Nephron progenitor cell (in vitro differentiated cells): ENCODE results near the gene SPO11.
A peak's percentile ranks its signal among the peaks of the same experiment; 100 is the strongest.

Experiments used
- DNase-seq: peaks from one replicate; pipeline ENCODE4 v3.0.0; 2021
- H3K27ac Mint-ChIP-seq: 2 replicates; pipeline ENCODE4 v1.8.0; 2021; ENCODE audit warnings: mild to moderate bottlenecking, moderate library complexity, mixed read lengths
- H3K27me3 Mint-ChIP-seq: 2 replicates; pipeline ENCODE4 v1.8.0; 2021; ENCODE audit warnings: mild to moderate bottlenecking, low read depth, mixed read lengths; ENCODE audit not compliant: poor library complexity
- H3K36me3 Mint-ChIP-seq: 2 replicates; pipeline ENCODE4 v1.8.0; 2021; ENCODE audit warnings: low read depth, mixed read lengths
- H3K4me1 Mint-ChIP-seq: 2 replicates; pipeline ENCODE4 v1.8.0; 2021; ENCODE audit warnings: mixed read lengths
- H3K4me3 Mint-ChIP-seq: 2 replicates; pipeline ENCODE4 v1.8.0; 2021; ENCODE audit warnings: mild to moderate bottlenecking, moderate library complexity, mixed read lengths
- H3K9me3 Mint-ChIP-seq: 2 replicates; pipeline ENCODE4 v1.8.0; 2021; ENCODE audit warnings: mild to moderate bottlenecking, moderate library complexity, mixed read lengths
- TF ChIP-seq, protein P1 (sequence below): fragments of 200-600 bp; sonication (generic); IDR thresholded peaks from 2 replicates; pipeline ENCODE4 v1.5.0; 2021; ENCODE audit warnings: antibody characterized with exemption

Gene SPO11

DNA sequence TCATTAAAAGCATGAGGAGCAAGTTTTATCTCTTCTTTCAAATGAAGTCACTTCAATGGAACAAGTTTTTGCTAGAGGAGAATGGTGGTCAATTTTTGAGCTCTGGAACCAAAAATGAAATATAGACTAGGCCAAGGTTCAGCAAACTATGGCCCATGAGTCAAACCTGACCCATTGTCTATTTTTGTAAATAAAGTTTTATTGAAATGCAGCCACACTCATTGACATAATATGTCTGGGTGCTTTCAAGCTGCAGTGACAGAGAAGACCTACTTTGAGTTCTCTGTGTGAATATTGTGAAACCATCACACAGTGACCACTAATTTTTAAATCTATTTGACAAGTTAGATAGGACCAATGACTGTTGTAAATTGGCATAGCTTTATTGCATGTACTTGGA lies 34.8 kb downstream of the SPO11 start:
- Mint-ChIP-seq H3K4me3 (no peak overlapping the region), H3K4me1 (no peaks in the 10 kb centered on the region), H3K36me3 (peaks cover 50% of the 10 kb centered on the region), H3K9me3 (no peaks in the 10 kb centered on the region), H3K27me3 (peaks cover 2% of the 10 kb centered on the region), H3K27ac (no peak overlapping the region)
- TF ChIP-seq, protein P1, sequence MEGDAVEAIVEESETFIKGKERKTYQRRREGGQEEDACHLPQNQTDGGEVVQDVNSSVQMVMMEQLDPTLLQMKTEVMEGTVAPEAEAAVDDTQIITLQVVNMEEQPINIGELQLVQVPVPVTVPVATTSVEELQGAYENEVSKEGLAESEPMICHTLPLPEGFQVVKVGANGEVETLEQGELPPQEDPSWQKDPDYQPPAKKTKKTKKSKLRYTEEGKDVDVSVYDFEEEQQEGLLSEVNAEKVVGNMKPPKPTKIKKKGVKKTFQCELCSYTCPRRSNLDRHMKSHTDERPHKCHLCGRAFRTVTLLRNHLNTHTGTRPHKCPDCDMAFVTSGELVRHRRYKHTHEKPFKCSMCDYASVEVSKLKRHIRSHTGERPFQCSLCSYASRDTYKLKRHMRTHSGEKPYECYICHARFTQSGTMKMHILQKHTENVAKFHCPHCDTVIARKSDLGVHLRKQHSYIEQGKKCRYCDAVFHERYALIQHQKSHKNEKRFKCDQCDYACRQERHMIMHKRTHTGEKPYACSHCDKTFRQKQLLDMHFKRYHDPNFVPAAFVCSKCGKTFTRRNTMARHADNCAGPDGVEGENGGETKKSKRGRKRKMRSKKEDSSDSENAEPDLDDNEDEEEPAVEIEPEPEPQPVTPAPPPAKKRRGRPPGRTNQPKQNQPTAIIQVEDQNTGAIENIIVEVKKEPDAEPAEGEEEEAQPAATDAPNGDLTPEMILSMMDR, result no peak
- no peak for DNase-seq

DNA sequence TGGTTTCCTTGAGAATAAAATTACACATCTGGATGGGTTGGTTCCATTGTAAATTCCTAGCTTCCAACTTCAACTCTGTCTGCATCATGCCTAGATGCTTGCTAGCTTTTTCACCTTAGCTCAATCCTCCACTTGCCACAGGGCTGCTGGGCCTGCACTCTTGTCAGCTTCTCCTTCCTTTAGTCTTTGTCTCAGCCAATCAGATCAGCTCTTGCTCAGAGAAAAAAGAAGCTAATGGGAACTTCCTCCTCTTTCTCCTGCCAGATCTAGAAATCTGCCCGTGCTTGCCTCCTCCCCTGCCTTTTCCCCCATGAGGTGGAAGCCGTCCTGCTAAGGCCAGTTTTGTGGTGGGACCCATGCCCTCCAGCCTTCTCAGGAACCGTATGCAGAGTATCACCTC lies 40.0 kb downstream of the SPO11 start:
- H3K27ac Mint-ChIP-seq, result peak overlapping the region; percentile 20
- no peaks in the 10 kb centered on the region for H3K4me1 Mint-ChIP-seq
- H3K36me3 Mint-ChIP-seq, result peaks cover 83% of the 10 kb centered on the region
- DNase-seq, result no peak
- H3K27me3 Mint-ChIP-seq, result peaks cover 5% of the 10 kb centered on the region
- H3K9me3 Mint-ChIP-seq, result no peaks in the 10 kb centered on the region
- H3K4me3 Mint-ChIP-seq, result no peak overlapping the region
- TF ChIP-seq, protein P1, result no peak

DNA sequence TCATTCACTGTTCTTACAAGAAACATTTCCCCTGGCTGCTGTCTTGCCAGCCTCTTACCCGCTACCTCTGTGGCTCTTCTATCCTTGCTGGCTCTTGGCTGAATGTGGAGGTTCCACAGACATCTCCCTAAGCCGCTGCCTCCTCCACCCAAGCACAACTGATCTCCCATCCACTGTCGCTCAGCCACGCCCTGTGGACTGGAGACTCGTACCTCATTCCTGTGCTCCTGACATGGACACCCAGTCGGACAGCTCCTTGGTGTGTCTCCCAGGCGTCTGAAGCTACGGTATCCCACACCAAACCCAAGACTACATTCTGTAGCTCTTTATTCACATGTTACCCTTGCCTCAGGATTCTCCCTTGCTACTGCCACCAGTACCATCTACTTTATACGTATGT lies 40.7 kb downstream of the SPO11 start:
- TF ChIP-seq, protein P1, result no peak
- Mint-ChIP-seq H3K36me3 (peaks cover 79% of the 10 kb centered on the region), H3K27ac (peak overlapping the region; percentile 19), H3K4me3 (no peak overlapping the region), H3K4me1 (no peaks in the 10 kb centered on the region), H3K9me3 (no peaks in the 10 kb centered on the region), H3K27me3 (peaks cover 5% of the 10 kb centered on the region)
- no peak for DNase-seq

DNA sequence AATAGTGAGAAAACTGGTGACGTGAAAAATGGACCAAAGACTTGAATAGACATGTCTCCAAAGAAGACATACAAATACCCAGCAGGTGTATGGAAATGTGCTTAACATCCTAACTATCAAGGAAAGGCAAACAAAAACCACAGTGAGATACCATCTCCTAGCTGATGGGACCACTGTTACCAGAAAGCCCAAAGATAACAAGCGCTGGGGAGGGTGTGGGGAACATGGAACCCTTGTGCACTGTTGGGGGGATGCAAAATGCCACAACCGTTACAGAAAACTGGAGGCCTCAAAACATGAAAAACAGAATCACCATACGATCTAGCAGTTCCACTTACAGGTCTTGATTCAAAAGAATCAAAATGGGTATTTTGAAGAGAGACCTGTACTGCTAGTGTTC lies 41.8 kb downstream of the SPO11 start:
- Mint-ChIP-seq H3K9me3 (no peaks in the 10 kb centered on the region), H3K4me1 (no peaks in the 10 kb centered on the region), H3K4me3 (no peak overlapping the region), H3K27me3 (peaks cover 5% of the 10 kb centered on the region), H3K27ac (no peak overlapping the region), H3K36me3 (peaks cover 80% of the 10 kb centered on the region)
- TF ChIP-seq, protein P1, result no peak
- DNase-seq, result no peak

DNA sequence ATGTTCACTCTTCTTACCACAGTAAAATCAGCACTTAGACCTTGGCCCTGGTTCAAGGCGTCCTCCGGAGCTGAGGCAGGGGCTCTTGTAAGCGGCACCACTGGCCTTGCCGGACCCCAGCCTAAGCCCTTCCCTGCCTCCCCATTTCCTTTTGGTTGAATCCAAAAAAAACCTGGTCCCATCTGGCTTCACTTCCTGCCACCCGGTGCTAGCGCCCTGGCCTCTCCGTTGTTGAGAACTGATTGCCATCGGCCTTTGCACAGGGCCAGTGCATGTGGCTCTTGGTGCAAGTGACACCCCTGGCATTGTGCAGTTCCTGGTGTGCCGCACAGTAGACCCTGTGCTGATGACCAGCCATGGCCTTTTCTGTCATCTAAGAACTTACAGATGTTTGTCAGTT lies 42.6 kb downstream of the SPO11 start:
- Mint-ChIP-seq H3K27me3 (peaks cover 5% of the 10 kb centered on the region), H3K4me3 (no peak overlapping the region), H3K36me3 (peaks cover 80% of the 10 kb centered on the region), H3K4me1 (no peaks in the 10 kb centered on the region), H3K27ac (no peak overlapping the region), H3K9me3 (no peaks in the 10 kb centered on the region)
- TF ChIP-seq, protein P1, result no peak
- no peak for DNase-seq

DNA sequence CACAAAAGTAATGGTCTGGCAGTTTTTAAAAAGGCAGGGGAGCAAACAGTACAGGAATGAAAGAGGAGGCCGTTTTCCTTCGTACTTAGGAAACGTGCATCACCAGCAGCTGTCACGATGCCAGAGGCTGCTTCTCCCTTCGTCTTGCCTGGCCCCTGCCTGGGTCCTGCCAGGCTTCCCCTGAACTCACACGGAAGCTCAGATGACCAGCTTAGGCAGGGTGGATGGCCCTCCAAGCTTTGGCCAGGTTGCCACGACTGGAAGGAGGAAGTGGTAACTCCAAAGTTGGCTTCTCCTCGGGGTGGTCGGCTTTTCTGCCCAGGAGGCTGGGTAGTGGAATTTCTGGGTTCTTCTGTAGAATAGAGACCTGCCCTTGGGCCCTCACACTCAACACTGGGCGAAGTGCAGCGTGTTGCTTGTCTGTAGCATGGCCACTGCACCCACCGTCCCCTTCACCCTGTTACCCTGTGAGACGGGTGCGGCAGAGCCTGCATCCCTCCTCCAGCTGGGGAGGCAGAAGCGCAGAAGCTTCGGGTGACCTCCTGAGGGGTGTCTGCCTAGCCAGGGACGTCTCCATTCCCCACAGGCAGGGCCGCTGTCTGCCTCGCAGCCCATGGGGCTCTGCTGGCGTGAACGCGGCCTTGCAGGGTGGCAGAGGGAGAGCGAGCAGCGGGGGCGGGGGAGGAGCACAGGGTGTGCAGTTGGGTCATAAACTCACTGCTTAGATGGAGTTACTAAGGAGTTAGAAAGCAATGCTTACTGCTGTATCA lies 43.2 kb downstream of the SPO11 start:
- TF ChIP-seq, protein P1, result no peak
- Mint-ChIP-seq H3K27ac (no peak overlapping the region), H3K9me3 (no peaks in the 10 kb centered on the region), H3K36me3 (peaks cover 83% of the 10 kb centered on the region), H3K4me3 (no peak overlapping the region), H3K27me3 (peaks cover 5% of the 10 kb centered on the region), H3K4me1 (no peaks in the 10 kb centered on the region)
- no peak for DNase-seq
